ENCODE data around the gene GAMT. TPM values are rescaled to one million over a fixed set of nuclear protein-coding genes. Genes with fewer than 3 reads are reported as not detected.
A peak's percentile ranks its signal among the peaks of the same experiment; 100 is the strongest.

GAMT gene
- total RNA-seq, 1 experiment from 2014 or later: 27.7 TPM

DNA sequence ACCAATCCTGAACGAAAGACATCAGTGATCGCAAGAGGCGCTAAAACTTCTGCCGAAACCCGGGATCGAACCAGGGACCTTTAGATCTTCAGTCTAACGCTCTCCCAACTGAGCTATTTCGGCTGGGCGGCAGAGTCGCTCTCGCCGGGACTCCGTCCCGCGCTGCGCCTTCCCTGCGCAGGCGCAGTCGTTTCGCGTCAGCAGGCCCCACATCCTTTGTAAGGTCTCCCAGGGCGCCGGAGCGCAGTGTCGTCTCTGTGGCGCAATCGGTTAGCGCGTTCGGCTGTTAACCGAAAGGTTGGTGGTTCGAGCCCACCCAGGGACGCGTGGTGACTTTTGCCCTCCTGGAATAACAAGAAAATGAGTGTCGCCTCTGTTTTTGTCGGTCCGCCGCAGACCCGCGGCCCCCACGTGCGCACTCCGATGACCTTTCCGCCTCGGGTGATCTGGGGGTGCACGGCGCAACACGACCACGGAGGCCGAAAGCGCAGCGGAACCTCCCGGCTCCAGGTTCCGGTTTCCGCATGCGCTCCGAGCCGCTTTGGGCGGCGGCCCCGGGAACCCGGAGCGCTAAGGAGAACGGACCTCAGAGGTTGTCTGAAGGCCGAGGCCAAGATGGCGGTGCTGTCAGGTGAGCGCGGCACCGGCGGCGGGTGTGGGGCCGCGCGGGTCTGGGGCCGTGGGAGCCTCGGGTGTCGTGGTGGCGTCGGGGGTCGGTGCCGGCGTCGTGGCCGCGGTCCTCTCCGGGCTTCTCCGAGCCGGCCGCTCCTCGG lies 17.8 kb downstream of the GAMT start, which contains the start of gene NDUFS7 (continued):
- TF ChIP-seq, protein P1, sequence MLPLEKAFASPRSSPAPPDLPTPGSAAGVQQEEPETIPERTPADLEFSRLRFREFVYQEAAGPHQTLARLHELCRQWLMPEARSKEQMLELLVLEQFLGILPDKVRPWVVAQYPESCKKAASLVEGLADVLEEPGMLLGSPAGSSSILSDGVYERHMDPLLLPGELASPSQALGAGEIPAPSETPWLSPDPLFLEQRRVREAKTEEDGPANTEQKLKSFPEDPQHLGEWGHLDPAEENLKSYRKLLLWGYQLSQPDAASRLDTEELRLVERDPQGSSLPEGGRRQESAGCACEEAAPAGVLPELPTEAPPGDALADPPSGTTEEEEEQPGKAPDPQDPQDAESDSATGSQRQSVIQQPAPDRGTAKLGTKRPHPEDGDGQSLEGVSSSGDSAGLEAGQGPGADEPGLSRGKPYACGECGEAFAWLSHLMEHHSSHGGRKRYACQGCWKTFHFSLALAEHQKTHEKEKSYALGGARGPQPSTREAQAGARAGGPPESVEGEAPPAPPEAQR (CRISPR knock-in tag; IDR thresholded peaks at IDR 0.05): no peak
- TF ChIP-seq ZNF416 (CRISPR knock-in tag; IDR thresholded peaks at IDR 0.05) (no peak), ZNF671 (CRISPR knock-in tag; IDR thresholded peaks at IDR 0.05) (no peak), ZNF423 (CRISPR knock-in tag; IDR thresholded peaks at IDR 0.05) (no peak), ELF4 (CRISPR knock-in tag; IDR thresholded peaks at IDR 0.05; ENCODE audit: low read depth) (no peak), NFATC4 (CRISPR knock-in tag; IDR thresholded peaks at IDR 0.05) (no peak), KAT7 (CRISPR knock-in tag; IDR thresholded peaks at IDR 0.05; ENCODE audit: borderline replicate concordance) (peak; percentile 92; the same call in 1 of the 2 replicates), EMX1 (CRISPR knock-in tag; IDR thresholded peaks at IDR 0.05) (peak; percentile 65; the same call in 1 of the 2 replicates), RORB (CRISPR knock-in tag; IDR thresholded peaks at IDR 0.05) (no peak), JAZF1 (CRISPR knock-in tag; IDR thresholded peaks at IDR 0.05) (no peak), ZNF121 (CRISPR knock-in tag; IDR thresholded peaks at IDR 0.05) (no peak), FOXK1 (CRISPR knock-in tag; IDR thresholded peaks at IDR 0.05) (peak; percentile 94), SOX15 (CRISPR knock-in tag; IDR thresholded peaks at IDR 0.05) (no peak), SP1 (CRISPR knock-in tag; conservative IDR thresholded peaks at IDR 0.05) (peak; percentile 95), TCF7 (CRISPR knock-in tag; IDR thresholded peaks at IDR 0.05; ENCODE audit: low read depth) (no peak), RELA (CRISPR knock-in tag; IDR thresholded peaks at IDR 0.05; ENCODE audit: borderline replicate concordance) (no peak), ZNF263 (CRISPR knock-in tag; IDR thresholded peaks at IDR 0.05; ENCODE audit: low read depth) (no peak), TEAD4 (CRISPR knock-in tag; IDR thresholded peaks at IDR 0.05) (peak; percentile 58; the same call in 1 of the 2 replicates), HMGA2 (CRISPR knock-in tag; IDR thresholded peaks at IDR 0.05) (no peak), FOXJ3 (CRISPR knock-in tag; IDR thresholded peaks at IDR 0.05; ENCODE audit: borderline replicate concordance) (no peak)
- TF ChIP-seq, protein P2, sequence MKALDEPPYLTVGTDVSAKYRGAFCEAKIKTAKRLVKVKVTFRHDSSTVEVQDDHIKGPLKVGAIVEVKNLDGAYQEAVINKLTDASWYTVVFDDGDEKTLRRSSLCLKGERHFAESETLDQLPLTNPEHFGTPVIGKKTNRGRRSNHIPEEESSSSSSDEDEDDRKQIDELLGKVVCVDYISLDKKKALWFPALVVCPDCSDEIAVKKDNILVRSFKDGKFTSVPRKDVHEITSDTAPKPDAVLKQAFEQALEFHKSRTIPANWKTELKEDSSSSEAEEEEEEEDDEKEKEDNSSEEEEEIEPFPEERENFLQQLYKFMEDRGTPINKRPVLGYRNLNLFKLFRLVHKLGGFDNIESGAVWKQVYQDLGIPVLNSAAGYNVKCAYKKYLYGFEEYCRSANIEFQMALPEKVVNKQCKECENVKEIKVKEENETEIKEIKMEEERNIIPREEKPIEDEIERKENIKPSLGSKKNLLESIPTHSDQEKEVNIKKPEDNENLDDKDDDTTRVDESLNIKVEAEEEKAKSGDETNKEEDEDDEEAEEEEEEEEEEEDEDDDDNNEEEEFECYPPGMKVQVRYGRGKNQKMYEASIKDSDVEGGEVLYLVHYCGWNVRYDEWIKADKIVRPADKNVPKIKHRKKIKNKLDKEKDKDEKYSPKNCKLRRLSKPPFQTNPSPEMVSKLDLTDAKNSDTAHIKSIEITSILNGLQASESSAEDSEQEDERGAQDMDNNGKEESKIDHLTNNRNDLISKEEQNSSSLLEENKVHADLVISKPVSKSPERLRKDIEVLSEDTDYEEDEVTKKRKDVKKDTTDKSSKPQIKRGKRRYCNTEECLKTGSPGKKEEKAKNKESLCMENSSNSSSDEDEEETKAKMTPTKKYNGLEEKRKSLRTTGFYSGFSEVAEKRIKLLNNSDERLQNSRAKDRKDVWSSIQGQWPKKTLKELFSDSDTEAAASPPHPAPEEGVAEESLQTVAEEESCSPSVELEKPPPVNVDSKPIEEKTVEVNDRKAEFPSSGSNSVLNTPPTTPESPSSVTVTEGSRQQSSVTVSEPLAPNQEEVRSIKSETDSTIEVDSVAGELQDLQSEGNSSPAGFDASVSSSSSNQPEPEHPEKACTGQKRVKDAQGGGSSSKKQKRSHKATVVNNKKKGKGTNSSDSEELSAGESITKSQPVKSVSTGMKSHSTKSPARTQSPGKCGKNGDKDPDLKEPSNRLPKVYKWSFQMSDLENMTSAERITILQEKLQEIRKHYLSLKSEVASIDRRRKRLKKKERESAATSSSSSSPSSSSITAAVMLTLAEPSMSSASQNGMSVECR (CRISPR knock-in tag; IDR thresholded peaks at IDR 0.05; ENCODE audit: borderline replicate concordance): peak; percentile 95
- TF ChIP-seq, protein P3, sequence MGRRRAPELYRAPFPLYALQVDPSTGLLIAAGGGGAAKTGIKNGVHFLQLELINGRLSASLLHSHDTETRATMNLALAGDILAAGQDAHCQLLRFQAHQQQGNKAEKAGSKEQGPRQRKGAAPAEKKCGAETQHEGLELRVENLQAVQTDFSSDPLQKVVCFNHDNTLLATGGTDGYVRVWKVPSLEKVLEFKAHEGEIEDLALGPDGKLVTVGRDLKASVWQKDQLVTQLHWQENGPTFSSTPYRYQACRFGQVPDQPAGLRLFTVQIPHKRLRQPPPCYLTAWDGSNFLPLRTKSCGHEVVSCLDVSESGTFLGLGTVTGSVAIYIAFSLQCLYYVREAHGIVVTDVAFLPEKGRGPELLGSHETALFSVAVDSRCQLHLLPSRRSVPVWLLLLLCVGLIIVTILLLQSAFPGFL (CRISPR knock-in tag; IDR thresholded peaks at IDR 0.05; ENCODE audit: borderline replicate concordance): no peak
- TF ChIP-seq, protein P4, sequence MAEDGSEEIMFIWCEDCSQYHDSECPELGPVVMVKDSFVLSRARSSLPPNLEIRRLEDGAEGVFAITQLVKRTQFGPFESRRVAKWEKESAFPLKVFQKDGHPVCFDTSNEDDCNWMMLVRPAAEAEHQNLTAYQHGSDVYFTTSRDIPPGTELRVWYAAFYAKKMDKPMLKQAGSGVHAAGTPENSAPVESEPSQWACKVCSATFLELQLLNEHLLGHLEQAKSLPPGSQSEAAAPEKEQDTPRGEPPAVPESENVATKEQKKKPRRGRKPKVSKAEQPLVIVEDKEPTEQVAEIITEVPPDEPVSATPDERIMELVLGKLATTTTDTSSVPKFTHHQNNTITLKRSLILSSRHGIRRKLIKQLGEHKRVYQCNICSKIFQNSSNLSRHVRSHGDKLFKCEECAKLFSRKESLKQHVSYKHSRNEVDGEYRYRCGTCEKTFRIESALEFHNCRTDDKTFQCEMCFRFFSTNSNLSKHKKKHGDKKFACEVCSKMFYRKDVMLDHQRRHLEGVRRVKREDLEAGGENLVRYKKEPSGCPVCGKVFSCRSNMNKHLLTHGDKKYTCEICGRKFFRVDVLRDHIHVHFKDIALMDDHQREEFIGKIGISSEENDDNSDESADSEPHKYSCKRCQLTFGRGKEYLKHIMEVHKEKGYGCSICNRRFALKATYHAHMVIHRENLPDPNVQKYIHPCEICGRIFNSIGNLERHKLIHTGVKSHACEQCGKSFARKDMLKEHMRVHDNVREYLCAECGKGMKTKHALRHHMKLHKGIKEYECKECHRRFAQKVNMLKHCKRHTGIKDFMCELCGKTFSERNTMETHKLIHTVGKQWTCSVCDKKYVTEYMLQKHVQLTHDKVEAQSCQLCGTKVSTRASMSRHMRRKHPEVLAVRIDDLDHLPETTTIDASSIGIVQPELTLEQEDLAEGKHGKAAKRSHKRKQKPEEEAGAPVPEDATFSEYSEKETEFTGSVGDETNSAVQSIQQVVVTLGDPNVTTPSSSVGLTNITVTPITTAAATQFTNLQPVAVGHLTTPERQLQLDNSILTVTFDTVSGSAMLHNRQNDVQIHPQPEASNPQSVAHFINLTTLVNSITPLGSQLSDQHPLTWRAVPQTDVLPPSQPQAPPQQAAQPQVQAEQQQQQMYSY (CRISPR knock-in tag; IDR thresholded peaks at IDR 0.05): no peak; the same call in 1 of the 2 replicates
- TF ChIP-seq, protein P5, sequence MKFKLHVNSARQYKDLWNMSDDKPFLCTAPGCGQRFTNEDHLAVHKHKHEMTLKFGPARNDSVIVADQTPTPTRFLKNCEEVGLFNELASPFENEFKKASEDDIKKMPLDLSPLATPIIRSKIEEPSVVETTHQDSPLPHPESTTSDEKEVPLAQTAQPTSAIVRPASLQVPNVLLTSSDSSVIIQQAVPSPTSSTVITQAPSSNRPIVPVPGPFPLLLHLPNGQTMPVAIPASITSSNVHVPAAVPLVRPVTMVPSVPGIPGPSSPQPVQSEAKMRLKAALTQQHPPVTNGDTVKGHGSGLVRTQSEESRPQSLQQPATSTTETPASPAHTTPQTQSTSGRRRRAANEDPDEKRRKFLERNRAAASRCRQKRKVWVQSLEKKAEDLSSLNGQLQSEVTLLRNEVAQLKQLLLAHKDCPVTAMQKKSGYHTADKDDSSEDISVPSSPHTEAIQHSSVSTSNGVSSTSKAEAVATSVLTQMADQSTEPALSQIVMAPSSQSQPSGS (CRISPR knock-in tag; IDR thresholded peaks at IDR 0.05; ENCODE audit: borderline replicate concordance, low read depth): no peak
- TF ChIP-seq, protein P6, sequence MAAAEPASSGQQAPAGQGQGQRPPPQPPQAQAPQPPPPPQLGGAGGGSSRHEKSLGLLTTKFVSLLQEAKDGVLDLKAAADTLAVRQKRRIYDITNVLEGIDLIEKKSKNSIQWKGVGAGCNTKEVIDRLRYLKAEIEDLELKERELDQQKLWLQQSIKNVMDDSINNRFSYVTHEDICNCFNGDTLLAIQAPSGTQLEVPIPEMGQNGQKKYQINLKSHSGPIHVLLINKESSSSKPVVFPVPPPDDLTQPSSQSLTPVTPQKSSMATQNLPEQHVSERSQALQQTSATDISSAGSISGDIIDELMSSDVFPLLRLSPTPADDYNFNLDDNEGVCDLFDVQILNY (CRISPR knock-in tag; IDR thresholded peaks at IDR 0.05): peak; percentile 72; the same call in 1 of the 2 replicates
- TF ChIP-seq, protein P7, sequence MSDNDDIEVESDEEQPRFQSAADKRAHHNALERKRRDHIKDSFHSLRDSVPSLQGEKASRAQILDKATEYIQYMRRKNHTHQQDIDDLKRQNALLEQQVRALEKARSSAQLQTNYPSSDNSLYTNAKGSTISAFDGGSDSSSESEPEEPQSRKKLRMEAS (CRISPR knock-in tag; IDR thresholded peaks at IDR 0.05): peak; percentile 88
